PFSK-1 (cell line): ENCODE data around the gene GAPDHS.

ENCODE experiments used
- POLR2AphosphoS5 ChIP-seq: IDR thresholded peaks from 2 replicates; pipeline ENCODE4 v1.6.1; 2012; ENCODE audit warnings: low read depth, mild to moderate bottlenecking, control low read depth, low read length, moderate library complexity
- SIN3A ChIP-seq: IDR thresholded peaks from 2 replicates; pipeline ENCODE4 v1.6.1; 2012; ENCODE audit warnings: mild to moderate bottlenecking, low read length, moderate library complexity, borderline replicate concordance; ENCODE audit not compliant: insufficient read depth
- TAF1 ChIP-seq: IDR thresholded peaks from 2 replicates; pipeline ENCODE4 v1.6.1; 2012; ENCODE audit warnings: low read length, control low read depth, borderline replicate concordance; ENCODE audit not compliant: insufficient read depth

GRCh38 chr19:35552534-35553384, 19.5 kb downstream of the GAPDHS start:
- no peak for TF ChIP-seq POLR2AphosphoS5
- TF ChIP-seq TAF1 = no peak
- no peak for TF ChIP-seq SIN3A
